ENCODE results near the gene EDARADD. TPM values are rescaled to one million over a fixed set of nuclear protein-coding genes. Genes with fewer than 3 reads are reported as not detected.
"Not testable (repeated sequence)": the region's sequence is repeated elsewhere in the genome, so short reads cannot be mapped to it uniquely, and the experiment has no call there.

EDARADD gene
- total RNA-seq, 1 donor from 2014 or later: 2.2 TPM

DNA sequence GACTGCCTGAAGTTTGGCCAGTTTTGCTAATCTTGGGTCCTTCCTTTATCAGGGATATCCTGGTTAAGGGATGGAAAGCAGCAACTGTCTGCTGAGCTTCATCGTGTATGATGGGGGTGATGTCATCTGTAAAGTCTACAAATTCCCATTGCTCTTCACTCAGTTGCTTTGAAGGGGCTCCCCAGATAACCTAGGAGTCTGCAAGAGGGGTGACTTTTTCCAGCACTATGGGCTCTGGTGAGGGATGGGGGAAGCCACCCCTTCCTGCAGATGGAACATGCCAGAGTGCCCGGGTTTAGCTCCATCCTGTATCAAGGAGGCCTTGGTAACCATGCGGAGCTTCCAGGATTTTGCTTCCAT is 28.4 kb downstream of the EDARADD start:
- intact Hi-C loops (cut with DNase I): no loop called here
- DNase-seq (ENCODE audit: low spot score) (no peak), ATAC-seq (no peak)

DNA sequence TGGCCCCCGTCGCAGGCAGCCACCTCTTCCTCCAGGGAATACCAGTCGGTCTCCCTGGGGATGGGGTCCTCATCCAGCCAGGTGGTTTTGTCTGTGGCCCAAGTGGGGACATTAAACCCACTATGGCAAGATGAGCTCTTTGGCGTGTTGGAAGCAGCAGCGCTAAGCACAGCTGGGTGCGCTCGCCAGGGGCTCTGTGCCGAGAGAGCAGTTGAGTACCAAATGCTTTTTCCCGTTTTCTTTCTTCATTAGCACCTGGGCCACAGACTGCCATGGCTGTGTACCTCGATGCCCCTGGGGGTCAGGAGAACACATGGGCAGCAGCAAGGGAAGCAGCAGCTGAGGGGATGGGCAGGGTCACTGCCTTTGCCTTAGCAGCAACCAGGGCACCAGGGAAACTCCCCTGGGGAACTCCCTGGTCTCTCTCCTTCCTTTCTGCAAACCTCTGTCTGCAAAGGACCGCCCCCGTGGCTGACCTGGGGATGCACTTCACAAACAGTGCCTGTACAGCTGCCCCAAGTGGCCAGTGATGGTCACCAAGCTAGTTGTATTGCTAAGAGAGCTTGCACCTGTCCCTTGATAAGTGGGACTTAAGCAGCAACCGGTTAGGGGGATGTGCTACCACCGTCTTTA is 31.1 kb downstream of the EDARADD start:
- no peak for DNase-seq (ENCODE audit: low spot score)
- ATAC-seq: no peak
- intact Hi-C loops (cut with DNase I): no loop called here

DNA sequence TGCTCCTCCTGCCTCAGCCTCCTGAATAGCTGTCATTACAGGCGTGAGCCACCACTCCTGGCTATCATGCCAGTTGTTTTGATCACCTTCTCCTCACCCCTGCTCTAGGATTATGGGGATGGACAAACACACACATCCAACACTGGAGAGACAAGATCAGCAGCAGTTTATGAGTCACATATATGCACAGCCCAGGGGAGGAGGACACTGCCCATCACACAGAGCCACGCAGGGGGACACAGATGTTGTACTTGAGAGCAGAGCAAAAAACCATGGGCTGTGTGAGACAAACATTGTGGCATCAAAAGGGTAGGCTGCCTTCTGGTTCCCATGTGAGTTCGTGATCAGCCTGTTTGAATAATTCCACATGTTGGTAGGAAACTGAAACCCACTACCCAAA is 32.1 kb downstream of the EDARADD start:
- DNase-seq (ENCODE audit: low spot score) (no peak), ATAC-seq (no peak)
- intact Hi-C loops (cut with DNase I): no loop called here

DNA sequence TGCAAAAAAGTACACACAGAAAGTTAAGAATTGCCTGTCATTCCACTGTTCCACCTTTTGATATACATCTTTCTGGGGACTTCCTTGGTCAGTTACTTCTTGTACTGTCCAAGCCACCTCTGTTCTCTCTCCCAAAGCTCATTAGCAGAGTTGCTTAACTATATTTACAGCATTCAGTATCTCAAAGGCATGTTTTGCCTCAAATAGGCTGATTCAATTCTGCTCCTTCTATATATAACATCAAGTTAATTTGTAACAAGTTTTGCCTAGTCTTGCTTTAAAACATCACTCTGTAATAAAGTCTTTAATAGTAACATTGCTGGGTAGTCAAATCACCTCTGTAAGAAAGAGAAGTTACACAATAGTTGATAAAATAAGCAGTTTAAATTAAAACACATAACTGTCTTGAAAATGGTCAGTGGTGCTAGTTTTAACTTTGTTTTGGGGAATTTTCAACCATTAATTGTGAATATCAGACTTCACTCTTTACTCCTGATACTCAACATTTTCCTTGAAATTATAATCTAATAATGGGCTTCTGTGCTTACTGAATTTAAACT is 35.7 kb downstream of the EDARADD start:
- ATAC-seq: no peak
- intact Hi-C loops (cut with DNase I): no loop called here
- DNase-seq (ENCODE audit: low spot score): no peak

DNA sequence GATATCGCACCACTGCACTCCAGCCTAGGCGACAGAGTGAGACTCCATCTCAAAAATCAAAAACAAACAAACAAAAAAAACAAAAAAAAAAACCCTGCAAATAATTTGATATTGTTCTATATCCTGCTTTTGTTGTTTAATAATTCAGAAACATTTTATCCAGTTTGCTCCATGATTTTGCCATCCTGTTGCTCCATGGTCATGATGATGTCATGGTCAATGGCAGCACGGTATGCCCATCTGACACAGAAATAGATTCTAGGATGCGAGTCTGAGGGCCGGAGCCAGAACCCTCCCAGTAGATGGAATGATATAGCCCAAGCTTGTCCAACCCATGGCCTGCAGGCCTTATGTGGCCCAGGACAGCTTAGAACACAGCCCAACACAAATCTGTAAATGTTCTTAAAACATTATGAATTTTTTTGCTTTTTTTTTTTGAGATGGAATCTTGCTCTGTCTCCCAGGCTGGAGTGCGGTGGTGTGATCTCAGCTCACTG is 39.8 kb downstream of the EDARADD start:
- intact Hi-C loops (cut with DNase I): no loop called here
- ATAC-seq: no peak
- no peak for DNase-seq (ENCODE audit: low spot score)

DNA sequence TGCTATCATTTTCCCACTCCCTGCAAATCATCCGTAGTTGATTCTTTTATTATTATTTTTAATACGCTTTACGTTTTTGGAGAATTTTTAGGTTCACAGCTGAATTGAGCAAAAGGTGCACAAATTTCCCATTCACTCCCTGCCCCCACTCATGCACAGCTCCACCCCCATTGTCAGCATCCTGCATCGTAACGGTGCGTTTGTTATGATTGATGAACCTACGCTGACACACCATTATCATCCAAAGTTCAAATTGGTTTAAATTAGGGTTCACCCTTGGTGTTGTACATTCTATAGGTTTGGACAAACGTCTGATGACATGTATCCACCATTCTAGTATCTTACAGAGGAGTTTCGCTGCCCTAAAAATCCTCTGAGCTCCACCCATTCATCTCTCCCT is 44.5 kb downstream of the EDARADD start:
- ATAC-seq (no peak), DNase-seq (ENCODE audit: low spot score) (no peak)
- intact Hi-C loops (cut with DNase I): no loop called here

DNA sequence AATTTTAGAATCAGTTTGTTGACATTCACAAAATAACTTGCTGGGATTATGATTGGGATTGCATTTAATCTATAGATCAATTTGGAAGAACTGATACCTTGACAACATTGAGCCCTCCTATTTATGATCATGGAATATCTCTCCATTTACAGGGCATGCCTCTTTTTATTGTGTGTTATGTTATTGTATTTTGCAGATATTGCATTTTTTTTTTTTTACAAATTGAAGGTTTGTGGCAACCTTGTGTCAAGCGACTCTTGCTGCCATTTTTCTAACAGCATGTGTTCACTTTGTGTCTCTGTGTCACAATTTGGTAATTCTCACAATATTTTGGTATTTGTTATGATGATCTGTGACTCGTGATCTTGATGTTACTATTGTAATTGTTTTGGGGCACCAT is 46.3 kb downstream of the EDARADD start:
- intact Hi-C loops (cut with DNase I): no loop called here
- DNase-seq (ENCODE audit: low spot score) (no peak), ATAC-seq (no peak)

DNA sequence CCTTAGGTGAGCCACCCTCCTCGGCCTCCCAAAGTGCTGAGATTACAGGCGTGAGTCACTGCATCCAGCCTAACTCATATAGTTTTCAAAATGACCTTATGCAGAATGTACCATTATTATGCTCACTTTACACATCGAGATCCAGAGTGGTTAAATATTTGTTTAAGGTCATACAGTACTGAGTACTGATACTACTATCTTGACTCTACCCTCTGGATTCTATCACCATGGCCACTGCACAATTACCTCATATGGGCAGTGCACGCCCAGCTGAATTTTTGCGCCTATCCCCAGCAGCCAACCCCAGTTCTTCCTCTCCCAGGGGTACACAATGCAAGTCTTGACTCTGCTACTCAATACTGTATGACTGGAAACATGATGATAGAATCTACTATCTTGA is 56.7 kb downstream of the EDARADD start:
- intact Hi-C loops (cut with DNase I): no loop called here
- no peak for DNase-seq (ENCODE audit: low spot score)
- no peak for ATAC-seq

DNA sequence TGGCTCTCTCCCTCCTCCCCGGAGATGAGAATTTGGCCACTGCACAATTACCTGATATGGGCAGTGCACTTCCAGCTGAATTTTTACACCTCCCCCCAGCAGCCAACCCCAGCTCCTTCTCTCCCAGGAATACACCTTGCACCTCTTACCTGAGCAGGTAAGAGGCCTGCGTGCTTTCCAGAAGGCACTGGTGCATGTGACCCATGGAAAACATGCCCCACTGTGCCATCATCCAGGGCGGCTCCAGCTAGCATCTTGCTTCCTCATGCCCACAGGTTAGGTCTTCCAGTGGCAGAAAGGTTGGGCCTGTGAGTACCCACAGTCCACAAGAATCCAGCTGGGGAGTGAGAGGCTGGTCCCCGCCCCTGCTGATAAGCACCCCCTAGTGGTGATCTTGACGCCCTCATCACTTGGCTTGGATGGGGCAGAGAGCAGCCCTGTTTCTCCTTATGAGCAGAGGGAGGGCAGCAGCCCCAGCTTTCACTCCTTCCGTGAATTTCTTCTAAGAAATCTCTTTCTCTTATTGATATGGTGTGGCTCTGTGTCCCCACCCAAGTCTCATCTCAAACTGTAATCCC is 57.8 kb downstream of the EDARADD start:
- DNase-seq (ENCODE audit: low spot score) (no peak), ATAC-seq (no peak)
- intact Hi-C loops (cut with DNase I): no loop called here

DNA sequence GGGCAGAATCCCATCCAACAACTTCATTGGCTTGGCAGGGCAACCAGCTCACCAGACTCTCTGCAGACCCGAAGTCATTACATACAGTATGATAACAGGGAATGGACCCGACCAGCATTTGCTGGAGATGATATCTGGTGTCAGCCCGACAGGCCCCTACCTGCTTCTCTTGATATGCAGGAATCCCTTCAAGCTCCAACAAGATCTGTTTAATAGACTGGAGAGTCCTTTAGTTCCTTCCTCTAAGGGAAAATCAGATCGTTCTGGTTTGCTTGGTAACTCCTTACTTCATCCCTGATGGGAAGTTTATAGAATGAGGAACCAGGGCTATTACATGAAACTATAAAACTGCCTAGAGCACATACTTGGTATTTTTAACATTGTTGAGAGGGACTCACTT is 61.2 kb downstream of the EDARADD start:
- DNase-seq (ENCODE audit: low spot score): no peak
- ATAC-seq: no peak
- intact Hi-C loops (cut with DNase I): no loop called here

DNA sequence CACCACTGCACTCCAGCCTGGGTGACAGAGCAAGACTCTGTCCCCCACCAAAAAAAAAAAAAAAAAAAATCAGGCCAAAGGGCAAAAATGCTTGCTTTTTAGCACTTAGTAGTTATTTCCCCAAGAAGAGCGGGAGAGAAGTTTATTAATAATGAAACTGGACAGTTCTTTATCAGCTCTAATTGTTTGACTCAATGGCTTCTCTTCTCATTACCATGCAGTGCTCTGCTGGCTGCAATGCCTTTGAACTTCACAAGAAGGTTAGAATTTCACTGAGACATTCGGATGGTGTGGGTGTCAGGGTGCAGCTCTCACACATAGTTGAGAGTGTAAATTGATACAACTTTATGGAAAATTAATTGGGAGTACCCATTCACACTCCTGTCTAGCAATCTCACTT is 63.7 kb downstream of the EDARADD start:
- DNase-seq (ENCODE audit: low spot score) (no peak), ATAC-seq (no peak)
- intact Hi-C loops (cut with DNase I): no loop called here

DNA sequence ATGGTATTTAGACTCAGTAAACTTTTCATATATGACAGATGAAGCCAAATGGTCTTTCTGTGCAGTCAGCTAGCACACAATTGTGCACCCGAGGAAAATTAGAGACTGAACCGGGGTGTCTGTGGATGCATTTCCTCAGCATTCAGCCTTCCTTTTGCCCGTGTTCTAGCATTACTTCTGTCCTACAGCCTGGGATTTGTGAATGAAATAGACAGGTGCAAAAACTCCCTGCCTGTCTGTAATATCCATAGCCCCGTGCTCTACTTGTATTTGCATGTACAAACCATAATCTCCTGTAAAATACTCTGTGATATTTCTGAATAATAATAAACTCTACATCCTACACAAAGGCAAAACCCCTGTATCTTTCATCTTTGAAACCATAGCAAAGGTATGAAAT is 64.9 kb downstream of the EDARADD start:
- DNase-seq (ENCODE audit: low spot score) (no peak), ATAC-seq (no peak)
- intact Hi-C loops (cut with DNase I): no loop called here

DNA sequence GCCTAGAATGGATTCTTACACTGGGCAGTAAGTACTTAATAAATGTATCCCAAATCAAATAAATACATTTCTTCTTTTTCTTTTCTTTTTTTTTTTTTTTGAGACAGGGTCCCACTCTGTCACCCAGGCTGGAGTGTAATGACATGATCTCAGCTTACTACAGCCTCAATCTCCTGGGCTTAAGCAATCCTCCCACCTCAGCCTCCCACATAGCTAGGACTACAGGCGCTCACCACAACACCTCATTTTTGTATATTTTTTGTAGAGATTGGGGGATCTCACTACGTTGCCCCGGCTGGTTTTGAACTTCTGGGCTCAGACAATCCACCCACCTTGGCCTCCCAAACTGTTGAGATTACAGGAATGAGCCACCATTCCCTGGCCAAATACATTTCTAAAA is 66.0 kb downstream of the EDARADD start:
- no peak for ATAC-seq
- intact Hi-C loops (cut with DNase I): no loop called here
- no peak for DNase-seq (ENCODE audit: low spot score)

DNA sequence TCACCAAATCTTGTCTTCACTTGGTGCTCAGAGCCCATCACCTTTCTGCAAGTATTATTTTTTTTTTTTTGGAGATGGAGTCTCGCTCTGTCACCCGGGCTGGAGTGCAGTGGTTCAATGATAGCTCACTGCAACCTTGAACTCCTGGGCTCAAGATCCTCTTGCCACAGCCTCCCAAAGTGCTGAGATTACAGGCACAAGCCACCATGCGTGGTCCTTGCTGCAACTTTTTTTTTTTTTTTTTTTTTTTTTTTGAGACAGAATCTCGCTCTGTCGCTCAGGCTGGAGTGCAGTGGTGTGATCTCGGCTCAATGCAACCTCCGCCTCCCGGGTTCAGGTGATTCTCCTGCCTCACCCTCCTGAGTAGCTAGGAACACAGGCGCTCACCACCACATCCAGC is 70.1 kb downstream of the EDARADD start:
- intact Hi-C loops (cut with DNase I); ATAC-seq; DNase-seq (ENCODE audit: low spot score): not testable (repeated sequence)

DNA sequence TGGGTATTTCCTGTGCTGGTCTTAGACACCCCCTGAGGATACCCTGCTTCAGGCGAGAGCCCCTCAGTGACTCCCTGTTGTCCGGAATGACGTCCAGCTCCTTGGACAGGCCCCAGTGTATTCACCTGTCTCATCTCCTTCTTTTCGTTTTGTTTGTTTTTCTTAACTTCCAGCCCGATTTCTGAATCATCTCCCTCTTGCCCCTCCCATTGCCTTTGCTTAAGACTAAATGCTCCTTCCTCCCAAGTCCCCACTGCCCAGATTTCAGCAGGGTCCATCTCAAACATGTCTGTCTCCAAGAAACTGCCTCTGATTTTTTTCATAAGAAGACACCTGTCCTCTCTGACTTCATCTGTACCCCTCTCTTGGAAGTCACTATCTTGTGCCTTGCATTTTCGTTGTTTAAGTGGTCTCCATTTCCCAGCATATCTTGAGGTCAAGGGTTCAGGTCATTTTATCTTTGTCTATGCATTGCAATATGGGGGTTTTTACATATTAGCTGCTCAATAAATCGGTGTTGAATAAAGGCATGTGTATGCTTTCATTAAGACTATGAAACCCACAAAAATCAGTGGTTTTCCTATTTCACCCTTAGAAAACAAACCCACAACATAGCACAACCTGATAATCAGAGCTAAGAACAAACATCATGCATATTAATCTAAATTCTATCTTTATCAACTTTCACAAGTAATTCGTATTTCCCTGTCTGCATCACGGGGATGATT is 71.3 kb downstream of the EDARADD start:
- ATAC-seq: no peak
- no peak for DNase-seq (ENCODE audit: low spot score)
- intact Hi-C loops (cut with DNase I): no loop called here

DNA sequence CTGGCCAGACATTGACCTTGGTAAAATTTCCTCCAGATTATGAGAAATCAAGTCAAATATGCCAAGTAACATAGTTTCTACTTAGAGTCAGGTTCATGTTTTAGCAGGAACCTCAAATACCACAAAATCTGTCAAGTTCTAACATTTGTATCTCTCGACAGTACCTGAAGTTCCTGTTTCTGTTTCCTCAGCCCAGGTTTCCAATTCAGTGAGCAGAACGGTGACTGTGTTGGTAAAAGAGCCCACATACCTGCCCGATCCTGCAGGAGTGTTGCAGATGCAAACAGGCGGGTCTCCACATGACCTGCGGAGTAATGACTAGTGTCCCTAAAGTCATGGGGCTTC is 71.8 kb downstream of the EDARADD start:
- DNase-seq (ENCODE audit: low spot score) (no peak), ATAC-seq (no peak)
- intact Hi-C loops (cut with DNase I): no loop called here

DNA sequence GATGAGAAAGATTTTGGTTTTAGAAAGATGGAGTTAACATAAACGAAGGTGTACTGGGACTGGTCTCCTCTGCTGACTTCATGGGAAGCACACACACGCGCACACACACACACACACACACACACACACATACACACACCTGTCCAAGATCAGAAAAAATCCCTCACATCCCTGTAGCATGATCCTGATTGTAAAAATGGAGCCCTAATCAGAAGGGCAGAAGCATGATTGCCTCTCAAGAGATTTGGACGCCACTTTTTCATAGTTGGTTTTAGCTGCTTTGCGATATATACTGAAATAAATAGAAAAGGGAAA is 73.2 kb downstream of the EDARADD start:
- ATAC-seq: no peak
- DNase-seq (ENCODE audit: low spot score): no peak
- intact Hi-C loops (cut with DNase I): no loop called here

DNA sequence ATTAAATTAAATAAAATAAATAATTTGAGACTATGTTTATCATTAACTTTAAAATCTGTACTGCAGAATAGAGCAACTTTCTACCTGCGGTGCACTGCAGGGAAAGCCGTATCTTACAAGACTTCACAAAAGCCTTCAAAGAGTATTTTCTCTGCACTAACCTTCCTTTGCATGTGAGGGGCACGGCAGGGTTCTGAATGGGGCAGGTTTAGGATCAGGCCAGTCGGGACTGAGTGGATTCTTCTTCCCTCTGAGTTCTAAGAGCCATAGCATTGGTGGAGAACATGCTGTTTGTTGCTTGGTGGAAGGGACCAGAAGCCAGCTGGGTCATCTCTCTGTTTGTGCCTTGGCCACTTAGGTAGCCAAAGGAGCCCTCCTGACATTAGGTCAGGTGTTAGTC is 74.5 kb downstream of the EDARADD start:
- no peak for ATAC-seq
- no peak for DNase-seq (ENCODE audit: low spot score)
- intact Hi-C loops (cut with DNase I): no loop called here

DNA sequence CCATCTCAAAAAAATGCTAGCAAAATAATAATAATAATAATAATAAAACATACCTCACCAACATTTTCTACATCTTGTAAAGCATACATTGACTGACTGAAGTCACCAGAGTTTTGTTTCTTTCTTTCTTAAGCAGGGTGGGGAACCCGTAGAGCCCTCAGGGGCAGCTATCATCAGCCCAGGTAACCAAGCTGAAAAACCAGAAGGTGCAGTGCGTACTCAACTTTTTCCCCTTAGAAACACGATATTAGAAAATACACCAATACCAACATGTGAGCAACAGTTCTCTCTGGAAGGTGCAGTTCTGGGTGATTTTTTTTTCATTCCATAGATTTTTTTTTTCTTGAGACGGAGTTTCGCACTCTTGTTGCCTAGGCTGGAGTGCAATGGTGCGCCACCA is 75.4 kb downstream of the EDARADD start:
- ATAC-seq (no peak), DNase-seq (ENCODE audit: low spot score) (no peak)
- intact Hi-C loops (cut with DNase I): no loop called here

DNA sequence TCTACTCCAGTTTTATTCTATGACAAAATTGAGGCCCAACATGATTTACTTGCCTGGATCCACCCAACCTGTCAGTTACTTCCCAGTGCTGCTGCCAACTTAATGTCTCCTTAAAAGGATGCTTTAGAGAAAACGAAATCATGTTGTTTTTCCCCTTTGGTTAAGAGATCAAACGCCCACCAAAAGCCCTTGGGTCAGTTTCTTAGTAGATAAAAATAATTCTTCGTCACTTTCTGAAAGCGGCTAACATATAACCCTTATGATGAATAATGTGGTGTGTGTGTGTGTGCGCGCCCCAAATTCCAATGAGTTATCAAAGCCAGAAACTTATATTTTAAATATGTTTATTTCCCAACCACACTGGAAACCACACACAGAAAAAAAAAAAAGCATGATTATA is 77.0 kb downstream of the EDARADD start:
- intact Hi-C loops (cut with DNase I): no loop called here
- ATAC-seq (no peak), DNase-seq (ENCODE audit: low spot score) (no peak)

DNA sequence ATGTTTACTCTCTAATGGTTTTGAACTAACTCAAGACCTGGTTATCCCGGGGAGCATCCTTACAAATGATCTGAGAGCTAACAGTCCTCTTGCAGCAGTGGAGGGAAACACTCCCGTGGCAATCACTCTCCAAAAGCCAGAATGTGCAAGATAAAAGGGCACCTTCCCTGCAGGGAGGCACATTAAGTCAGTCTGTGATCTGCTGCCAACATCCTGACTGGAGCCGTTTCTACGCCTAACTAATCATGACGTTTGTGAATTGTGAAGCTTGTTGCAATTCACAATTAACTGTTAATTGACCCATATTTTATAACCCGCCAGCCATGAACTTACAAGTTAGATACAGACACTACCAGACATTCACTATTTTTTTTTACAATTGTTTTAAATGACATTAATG is 77.6 kb downstream of the EDARADD start:
- ATAC-seq: no peak
- intact Hi-C loops (cut with DNase I): no loop called here
- no peak for DNase-seq (ENCODE audit: low spot score)
